Activated CD4-positive, alpha-beta T cell treated with anti-CD3 and anti-CD28 coated beads, Interleukin-2, Interleukin-6, amounts not matched to agents 100 ng/mL and 50 ng/mL, durations not matched to agents 16 hours and 8 hours (primary cell): ENCODE measurements around the gene MSN.
"Not testable (repeated sequence)": the region's sequence is repeated elsewhere in the genome, so short reads cannot be mapped to it uniquely, and the experiment has no call there.

Experiments used
- DNase-seq: peaks from one replicate; pipeline ENCODE4 v3.0.0-alpha.2; 2020

Gene MSN

DNA sequence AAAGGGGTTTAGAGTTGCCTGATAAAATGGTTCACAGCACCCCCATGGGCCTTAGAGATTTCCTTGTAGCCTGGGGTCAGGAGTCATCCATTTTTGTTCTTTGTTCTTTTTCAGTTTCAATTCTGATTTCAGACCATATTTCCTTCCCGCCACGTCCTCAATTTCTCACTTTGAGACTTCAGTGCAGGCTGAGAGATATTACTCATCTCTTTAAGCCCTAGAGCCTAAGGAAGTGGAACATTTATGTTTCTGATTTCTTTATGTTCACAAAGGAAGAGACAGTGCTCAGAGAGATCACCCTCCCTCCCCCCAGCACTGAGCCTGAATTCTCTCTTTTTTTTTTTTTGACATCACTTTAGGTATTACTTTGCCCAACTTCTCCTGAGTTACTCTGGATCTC, 56.3 kb downstream of the MSN start:
- peak; percentile 87 for DNase-seq

DNA sequence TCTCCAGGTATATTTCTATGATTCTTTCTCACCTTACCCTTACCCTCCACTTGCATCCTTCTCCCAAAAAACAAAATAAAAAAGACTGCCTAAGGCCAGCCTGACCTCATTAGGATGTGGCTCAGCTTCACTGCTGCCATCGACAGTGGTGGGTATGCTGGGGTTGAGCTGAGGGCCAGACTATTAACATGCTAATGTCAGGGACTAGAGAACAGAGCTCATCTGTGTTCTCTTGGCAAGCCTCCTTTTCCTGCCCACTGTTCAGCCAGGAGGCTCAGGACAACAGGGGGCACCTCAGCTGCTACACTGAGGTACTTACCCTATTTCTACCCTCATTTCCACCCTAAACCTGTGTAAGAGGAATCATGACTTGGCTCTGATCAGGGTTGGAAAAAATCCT, 59.3 kb downstream of the MSN start:
- DNase-seq: no peak

DNA sequence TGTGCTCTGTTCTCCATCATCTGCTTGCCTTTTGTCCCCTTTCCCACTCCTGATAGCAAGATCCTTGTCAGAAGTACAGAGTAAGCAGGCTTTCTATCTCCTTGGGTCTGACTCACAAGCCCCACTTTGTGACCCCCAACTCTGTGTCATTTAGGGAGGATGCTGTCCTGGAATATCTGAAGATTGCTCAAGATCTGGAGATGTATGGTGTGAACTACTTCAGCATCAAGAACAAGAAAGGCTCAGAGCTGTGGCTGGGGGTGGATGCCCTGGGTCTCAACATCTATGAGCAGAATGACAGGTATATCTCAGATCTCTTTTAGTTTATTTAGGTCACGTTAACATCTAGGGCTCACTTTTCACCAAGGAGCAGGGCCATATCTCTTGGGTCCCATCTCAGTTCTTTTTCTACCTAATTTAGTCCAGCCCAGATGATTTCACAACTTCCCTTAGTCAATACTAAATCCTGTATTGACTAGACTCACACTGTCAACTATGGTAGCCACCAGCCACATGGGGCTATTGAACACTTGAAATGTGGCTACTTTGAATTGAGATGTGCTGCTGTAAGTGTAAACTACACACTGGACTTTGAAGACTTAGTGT, 64.3 kb downstream of the MSN start:
- peak; percentile 73 for DNase-seq

DNA sequence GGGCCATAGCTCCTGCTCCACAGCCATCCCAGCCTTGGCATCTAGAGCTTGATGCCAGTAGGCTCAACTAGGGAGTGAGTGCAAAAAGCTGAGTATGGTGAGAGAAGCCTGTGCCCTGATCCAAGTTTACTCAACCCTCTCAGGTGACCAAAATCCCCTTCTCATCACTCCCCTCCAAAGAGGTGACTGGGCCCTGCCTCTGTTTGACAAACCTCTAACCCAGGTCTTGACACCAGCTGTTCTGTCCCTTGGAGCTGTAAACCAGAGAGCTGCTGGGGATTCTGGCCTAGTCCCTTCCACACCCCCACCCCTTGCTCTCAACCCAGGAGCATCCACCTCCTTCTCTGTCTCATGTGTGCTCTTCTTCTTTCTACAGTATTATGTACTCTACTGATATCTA, 73.5 kb downstream of the MSN start:
- DNase-seq: no peak

DNA sequence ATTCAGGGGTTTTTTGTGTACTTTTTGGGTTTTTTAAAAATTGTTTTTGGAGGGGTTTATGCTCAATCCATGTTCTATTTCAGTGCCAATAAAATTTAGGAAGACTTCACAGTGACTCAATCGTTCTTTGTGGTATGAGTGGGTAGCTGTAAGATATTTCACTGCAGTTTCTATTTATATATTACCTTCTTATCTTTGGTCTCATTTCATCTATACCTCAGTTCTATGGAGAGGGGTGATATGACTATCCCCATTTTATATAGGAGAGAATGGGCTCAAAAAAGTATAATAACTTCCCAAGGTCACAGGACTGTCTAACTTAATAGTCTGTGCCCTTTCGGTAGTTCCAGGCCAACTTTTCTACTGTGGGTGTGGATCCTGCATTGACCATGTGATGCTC, 74.4 kb downstream of the MSN start:
- DNase-seq: no peak

DNA sequence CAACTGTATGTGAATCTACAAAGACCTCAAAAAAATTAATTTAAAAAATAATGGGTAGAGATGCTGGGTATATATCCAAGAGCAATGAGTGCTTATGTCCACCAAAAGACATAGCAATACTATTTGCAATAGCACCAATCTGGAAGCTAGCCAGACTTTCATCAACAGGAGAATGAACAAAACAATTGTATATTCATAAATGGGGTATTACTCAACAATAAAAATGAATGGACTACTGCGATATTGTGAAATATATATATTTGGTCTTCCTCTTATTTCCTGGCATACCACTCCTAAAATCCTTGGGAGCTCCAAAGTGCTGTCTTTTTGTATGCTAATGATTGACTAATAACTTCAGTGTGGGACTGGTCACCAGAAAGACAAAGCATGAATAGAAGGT, 77.5 kb downstream of the MSN start:
- DNase-seq: no peak

DNA sequence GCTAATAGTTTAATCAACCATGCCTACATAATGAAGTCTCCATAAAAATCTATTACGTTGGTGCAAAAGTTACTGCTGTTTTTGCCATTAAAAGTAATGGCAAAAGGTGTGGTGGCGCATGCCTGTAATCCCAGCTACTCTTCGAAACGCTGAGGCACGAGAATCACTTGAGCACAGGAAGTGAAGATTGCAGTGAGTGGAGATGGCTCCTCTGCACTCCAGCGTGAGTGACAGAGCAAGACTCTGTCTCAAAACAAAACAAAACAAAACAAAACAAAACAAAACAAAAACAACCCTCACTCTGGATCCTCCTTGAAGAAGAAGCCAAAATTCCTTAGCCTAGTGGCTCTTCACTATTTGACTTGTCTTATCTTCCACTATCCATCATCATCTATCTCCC, 78.0 kb downstream of the MSN start:
- no peak for DNase-seq

DNA sequence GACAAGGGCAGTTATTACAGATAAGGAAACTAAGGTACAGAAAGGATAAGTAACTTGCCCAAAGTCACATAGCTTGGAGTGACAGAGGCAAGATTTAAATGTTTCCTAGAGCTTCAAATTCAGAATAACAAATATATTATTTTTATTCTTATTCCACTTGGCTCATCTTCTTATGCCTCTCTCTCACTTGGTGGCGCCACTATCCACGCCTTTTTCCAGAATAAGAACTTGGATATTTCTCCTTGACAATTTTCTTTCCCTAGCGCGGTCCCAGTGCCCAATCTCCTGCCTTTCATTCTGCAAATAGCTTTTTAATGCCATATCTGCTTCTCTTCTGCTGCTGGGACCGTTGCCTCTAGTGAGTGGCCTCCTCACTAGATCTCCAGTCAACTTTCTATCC, 78.5 kb downstream of the MSN start:
- no peak for DNase-seq

DNA sequence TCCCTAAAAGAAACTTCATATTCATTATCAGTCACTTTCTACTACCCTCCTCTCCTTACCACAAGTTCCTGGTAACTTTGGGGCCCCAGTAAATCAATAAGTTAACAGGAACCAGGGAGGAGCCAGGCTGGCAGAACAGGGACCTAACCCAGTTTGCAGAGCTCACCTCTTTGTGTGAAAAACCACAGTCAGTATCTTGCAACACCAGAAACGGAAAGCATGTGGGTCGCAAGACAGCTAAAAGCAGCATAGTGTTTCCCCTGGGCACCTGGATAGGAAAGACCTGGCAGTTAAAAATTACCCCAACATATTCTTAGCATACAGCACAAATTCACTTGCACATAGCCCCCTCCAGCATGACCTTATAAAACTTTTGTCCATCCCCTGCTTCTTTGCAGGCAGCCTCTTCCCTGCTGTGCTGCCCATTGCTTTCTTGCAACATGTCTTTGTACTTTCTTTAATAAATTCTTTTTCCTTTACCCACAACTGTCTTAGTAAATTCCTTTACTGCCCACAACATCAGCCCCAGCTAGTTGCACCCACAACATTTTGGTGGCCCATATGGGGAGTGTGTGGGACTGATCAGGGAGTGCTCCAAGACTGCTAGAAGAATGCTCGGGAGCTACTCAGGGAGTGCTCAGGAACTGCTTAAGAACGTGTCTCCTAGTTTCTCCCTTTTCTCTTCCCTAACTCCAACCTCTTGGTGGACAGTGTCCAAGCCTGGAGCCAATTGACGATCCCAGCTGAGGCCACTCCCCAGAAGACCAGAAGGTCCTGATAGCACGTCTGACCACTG, 83.4 kb downstream of the MSN start:
- DNase-seq: peak; percentile 82

DNA sequence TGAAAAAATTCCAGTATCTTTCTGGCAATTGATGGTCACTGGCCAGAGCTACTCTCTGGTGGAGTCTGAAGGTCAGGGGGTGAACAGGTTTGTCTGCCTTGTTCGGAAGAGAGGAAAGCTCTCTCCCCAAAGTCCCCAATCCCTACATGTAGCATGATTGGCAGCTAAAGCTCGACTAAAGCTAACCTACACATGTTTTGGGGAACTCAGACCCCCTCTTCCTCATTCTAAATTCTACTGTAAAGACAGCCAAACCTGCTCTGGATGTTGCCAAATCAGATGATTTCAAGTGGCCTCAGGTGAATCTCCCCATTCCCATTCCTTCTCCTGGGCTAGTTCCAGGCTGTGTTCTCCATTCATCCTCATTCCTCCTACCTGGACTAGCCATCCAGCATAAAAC, 84.1 kb downstream of the MSN start:
- no peak for DNase-seq

DNA sequence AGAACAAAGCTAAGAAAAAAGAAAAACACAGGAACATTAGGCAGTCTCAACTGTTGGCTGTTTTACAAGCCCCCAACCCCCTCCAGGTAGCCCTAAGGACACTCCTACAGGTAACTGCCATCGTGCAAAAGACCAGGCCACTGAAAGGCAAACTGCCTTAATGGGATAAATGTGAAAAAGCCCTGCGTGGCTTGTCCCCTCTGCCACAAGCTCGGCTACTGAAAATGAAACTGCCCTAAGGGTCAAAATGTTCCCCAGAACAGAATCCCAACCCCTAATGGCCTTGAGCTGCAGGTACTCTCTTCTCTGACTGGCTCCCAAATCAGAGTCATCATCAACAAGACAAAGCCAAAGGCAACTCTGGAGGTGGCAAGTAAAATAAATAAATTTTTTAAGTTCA, 84.8 kb downstream of the MSN start:
- no peak for DNase-seq

DNA sequence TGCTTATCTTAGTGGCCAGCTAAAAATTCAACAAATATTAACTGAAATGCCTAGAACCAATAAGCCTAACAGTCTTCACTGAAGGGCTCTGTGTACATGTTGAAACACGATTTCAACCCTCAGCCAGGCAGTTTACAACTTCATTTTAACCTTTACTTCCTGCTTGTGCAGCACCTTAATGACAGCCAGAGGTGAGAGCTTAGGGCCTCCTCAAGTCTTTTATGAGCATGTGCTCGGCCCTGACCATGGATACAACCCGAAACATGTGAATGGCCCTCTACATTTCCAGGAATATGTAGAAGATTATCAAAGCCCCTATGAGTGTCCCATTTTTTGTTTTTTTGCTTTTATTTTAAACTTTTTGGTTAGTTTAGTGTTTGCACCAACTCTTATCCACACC, 88.3 kb downstream of the MSN start:
- no peak for DNase-seq

DNA sequence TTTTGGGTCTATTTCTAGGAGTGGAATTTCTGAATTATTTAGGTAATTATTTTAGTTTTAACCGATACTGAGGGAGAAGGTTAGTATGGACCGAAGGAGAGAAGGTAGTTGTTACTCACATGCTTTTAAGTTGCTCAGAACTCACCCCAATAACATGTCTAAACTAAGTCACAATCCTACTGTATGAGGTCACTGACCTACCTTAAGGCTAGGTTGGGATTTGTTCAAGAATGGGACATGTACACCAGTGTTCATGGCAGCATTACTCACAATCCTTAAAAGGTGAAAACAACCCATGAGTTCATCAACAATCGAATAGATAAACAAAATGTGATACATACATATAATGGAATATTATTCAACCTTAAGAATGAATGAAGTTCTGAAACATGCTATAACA, 90.5 kb downstream of the MSN start:
- DNase-seq: no peak

DNA sequence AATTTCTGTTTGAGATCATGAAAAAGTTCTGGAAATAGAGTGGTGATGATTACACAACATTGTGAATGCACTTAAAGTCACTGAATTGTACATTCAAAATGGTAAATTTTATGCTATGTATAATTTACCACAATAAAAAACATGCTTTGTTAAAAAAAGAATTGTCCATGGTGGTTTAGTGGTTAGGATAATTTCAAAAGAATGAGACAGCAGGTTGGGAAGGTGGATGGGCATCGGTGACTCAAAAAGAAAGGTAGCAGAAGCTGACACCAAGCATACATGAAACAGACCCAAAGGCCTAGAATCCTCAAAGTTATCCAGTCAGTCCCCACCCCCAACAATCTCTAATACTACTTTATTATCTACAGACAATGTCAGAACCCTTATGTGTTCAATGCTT, 91.1 kb downstream of the MSN start:
- DNase-seq: peak; percentile 56

DNA sequence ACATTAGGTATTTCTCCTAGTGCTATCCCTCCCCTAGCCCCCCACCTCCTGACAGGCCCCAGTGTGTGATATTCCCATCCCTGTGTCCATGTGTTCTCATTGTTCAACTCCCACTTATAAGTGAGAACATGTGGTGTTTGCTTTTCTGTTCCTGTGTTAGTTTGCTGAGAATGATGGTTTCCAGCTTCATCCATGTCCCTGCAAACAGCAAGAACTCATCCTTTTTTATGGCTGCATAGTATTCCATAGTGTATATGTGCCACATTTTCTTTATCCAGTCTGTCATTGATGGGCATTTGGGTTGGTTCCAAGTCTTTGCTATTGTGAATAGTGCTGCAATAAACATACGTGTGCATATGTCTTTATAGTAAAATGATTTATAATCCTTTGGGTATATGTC, 92.1 kb downstream of the MSN start:
- not testable (repeated sequence) for DNase-seq

DNA sequence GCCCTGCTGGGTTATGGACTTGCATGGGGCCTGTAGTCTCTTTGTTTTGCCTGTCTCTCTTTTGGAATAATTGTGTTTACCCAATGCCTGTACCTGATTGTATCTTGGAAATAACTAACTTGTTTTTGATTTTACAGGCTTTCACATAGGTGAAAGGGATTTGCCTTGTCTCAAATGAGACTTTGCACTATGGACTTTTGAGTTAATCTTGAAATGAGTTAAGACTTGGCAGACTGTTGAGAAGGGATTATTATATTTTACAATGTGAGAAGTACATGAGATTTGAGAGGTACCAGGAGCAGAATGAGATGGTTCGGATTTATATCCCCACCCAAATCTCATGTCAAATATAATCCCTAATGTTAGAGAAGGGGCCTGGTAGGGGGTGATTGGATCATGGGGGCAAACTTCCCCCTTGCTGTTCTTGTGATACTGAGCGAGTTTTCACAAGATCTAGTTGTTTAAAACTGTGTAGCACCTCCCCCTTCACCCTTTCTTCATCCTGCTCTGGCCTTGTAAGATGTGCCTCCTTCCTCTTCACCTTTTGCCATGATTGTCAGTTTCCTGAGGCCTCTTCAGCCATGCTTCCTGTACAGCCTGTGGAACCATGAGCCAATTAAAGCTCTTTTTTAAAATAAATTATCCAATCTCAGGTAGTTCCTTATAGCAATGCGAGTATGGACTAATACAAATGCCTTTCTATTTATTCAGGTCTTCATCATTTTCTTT, 102.3 kb downstream of the MSN start:
- DNase-seq: no peak

DNA sequence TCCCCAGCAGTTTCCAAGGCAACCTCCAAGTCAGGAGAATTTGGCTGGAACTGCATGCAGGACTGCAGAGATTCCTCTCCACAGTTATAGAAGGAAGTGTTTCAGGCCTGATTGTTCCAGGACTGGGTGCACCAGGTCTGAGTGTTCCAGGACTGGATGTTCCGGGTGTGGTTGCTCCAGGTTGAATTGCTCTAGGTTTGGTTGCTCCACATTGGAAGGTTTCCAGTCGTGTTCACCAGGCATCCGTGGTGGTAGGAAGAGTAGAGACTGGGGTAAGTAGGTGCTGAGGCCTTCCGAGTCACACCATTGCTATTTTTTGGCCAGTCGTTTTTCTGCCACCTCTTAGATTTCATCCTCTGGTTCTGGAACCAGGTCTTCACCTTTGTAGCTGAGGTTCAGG, 105.4 kb downstream of the MSN start:
- DNase-seq: no peak

DNA sequence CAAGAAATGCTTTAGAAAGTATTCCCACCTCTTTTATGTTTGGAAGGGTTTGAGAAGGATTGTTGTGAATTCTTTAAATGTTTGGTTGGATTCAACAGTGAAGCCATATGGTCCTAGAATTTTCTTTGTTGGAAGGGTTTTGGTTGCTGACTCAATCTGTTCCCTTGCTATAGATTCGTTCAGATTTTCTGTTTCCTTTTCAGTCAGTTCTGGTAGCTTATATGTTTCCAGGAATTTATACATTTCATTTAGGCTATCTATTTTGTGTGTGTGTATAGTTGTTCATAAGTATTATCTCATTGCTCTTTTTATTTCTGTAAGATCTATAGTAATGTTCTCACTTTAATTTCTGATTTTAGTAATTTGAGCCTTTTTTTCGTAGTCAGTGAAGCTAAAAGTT, 114.4 kb downstream of the MSN start:
- peak; percentile 50 for DNase-seq

DNA sequence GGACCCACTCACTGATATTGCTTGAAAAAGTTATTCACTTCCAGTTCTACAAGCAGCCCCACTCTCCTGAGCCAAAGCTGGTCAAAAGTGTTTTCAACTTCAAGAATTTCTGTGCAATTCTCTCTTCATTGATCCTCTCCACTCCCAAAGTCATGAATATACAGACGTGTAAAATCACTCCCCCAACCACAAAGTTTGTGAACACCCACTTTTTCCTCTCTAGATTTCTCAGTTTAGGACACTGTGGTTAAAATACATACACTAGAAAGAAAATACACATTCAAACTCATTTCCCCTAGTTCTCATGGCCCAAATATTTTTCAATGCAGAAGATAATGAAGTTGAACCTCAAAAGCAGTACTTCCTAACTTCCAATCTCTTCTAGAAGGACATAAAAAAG, 116.3 kb downstream of the MSN start:
- peak; percentile 44 for DNase-seq
